Left lobe of liver (tissue), 2 donors: ENCODE measurements around the gene PRKN. TPM values are rescaled to one million over a fixed set of nuclear protein-coding genes. Genes with fewer than 3 reads are reported as not detected.

Experiments
- ATAC-seq: fragments of 200-7000 bp; cut with Tn5 transposase; one replicate; pipeline ENCODE4 v1.9.1; 2020; ENCODE audit warnings: mild to moderate bottlenecking, moderate library complexity
- DNase-seq: peaks from one replicate; pipeline ENCODE4 v3.0.0-alpha.2; 2020; ENCODE audit warnings: low spot score
- total RNA-seq: library from RNA; stranded (reverse); gene quantifications from one replicate; pipeline ENCODE4 v1.2.1, GENCODE V29; 2021
- donor health status: DM: no; HTN: no; CAD: no; lungs with moderate emphysema.
- donor health status: DM: no; HTN: yes; CAD: no.

PRKN gene
- total RNA-seq, 1 donor from 2014 or later = 1.2 TPM

- no peak for DNase-seq
- ATAC-seq = no peak
Measured at GRCh38 chr6:161446949-161447348, 1280.6 kb downstream of the PRKN start.

GRCh38 chr6:161446296-161446925, 1281.2 kb downstream of the PRKN start:
- ATAC-seq (no peak), DNase-seq (no peak)

DNA sequence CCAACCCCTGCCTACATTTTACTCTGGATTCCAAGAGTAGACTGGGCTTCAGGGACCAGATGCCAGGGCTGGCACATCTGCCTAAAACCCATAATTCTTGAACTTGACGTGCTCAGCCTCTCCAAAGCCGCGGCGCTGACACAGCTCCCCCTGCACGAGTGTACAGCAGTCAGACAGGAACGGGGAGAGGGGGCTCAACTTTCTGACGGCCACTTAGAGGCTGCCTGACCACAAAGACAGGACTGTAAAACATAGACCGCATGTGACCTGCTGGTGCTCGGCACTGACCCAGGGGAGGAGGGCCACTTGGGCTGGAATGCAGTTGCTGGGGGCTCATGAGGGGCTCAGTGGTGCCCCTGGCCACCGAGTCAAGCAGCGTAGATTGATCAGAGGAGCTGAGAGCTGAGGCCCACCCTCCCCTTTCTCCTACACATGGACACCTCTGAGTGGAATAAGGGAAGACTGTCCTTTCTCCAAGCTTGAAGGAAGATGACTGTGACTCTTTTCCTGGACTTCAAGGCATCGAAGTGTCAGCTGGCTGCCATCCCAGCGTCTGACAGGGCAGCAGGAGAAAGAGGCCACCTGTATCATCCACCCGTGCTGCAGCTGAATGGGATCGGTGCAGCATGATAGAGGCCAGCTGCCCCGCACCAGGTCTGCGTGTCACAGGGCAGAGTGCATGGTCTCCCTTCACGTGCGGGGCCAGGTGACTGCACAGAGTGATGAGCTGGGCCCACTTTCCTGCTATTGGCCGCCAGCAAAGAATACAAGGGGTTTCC, 1282.4 kb downstream of the PRKN start:
- no peak for DNase-seq
- no peak for ATAC-seq

- no peak for DNase-seq
- ATAC-seq = no peak
Measured at GRCh38 chr6:161444464-161444863, 1283.1 kb downstream of the PRKN start.

DNA sequence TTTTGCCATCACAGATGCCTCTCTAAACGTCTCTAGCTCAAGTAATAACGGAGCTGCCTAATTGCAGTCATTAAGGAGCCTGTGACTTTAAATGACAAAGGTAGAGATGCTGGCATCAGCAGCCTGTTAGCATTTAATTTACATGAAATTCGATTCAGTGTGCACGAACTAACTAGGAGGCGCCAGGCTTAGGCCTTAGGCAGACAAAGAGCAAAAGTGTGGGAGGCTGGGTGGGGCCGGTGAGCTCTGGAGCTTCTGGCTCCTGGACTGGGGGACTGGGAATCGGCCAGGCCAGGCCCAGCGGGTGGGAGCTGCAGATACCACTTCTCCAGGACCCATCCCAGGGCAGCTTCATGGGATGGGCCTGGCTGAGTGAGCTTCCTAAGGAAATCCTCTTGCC, 1283.7 kb downstream of the PRKN start:
- DNase-seq (no peak), ATAC-seq (no peak)

DNA sequence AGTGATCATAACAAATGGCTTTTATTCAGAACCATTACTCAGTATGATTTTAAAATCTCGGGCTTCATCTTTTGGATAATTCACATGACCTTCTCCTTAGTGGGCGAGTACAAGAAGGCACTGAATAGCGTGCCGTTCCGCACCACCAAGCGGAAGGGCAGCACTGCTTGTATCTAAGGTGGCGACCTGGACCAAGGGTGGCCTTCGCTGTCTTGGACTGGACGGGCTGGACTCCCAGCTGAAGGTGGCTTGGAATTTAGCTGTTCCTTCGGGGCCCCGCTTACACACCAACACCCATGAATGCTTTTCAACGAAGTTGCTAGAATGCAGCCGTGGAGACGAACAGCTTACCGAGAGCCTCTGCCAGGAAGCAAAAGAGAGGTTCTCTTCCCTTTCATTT, 1285.1 kb downstream of the PRKN start:
- ATAC-seq (no peak), DNase-seq (no peak)

- ATAC-seq (no peak), DNase-seq (no peak)
Measured at GRCh38 chr6:161440299-161440698, 1287.3 kb downstream of the PRKN start.

- DNase-seq = no peak
Measured at GRCh38 chr6:161439093-161439492, 1288.5 kb downstream of the PRKN start.

DNA sequence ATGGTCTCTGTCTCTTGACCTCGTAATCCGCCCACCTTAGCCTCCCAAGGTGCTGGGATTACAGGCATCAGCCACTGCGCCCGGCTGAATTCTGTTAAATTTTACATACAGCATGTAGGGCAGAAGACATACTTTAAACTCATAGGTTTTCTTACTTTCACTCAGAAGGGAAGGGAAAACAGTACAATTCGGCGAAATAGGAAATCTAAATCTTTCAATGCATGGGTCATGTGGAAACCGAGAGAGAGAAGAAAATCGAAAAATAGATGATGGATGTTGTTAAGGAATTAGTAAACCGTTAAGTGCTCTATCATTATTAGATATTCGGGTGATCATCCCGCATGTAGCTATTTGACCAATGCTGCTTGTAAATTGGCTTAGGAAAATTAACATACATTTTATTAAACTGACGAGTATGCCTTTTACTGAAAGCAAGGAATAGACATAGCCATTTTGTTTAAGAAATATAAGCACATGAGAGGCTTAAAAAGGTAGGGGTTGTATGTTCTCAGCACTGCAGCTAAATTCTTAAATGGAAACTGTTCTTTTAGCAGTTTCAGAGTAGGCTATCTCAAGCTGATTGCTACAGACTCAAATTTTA, 1289.0 kb downstream of the PRKN start:
- DNase-seq (no peak), ATAC-seq (no peak)

More at GRCh38 chr6:161439093-161439492, 1288.5 kb downstream of the PRKN start:
- no peak for ATAC-seq

GRCh38 chr6:161437851-161438250, 1289.7 kb downstream of the PRKN start:
- ATAC-seq (no peak), DNase-seq (no peak)

GRCh38 chr6:161436106-161436876, 1291.3 kb downstream of the PRKN start:
- ATAC-seq = no peak

DNA sequence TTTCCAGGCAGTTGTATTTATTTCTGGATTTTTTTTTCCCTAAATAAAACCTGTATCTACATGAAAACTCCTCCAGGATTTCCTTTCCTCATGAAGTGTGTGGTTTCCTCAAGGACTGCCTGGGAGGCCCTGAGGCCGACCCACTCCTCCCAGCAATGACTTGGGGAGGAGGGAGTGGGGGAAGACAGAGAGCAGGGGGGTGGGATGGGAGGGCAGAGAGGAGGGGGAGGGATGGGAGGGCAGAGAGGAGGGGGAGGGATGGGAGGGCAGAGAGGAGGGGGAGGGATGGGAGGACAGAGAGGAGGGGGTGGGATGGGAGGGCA, 1291.9 kb downstream of the PRKN start:
- ATAC-seq (no peak), DNase-seq (no peak)

More at GRCh38 chr6:161436106-161436876, 1291.3 kb downstream of the PRKN start:
- no peak for DNase-seq

GRCh38 chr6:161434921-161435747, 1292.4 kb downstream of the PRKN start:
- no peak for DNase-seq
- peak; percentile 86 for ATAC-seq

DNA sequence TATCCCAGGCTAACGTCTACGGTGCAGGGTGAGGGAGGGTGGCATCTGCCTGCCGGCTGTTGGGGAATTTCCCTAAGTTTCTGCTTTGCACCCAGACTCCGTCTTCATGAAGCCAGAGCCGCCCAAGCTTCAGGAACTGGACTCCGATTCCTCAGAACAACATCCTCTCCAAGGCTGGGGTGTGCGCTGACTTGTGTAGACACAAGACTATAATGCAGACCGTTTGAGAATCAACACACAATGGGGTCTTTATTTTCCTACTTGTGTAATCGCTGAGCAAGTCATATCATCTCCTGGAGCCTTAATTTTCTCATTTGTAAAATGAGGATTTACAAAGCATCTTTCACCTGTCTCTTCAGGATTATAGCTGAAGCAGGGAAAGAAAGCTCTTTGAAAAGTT, 1293.2 kb downstream of the PRKN start:
- ATAC-seq (no peak), DNase-seq (no peak)

DNA sequence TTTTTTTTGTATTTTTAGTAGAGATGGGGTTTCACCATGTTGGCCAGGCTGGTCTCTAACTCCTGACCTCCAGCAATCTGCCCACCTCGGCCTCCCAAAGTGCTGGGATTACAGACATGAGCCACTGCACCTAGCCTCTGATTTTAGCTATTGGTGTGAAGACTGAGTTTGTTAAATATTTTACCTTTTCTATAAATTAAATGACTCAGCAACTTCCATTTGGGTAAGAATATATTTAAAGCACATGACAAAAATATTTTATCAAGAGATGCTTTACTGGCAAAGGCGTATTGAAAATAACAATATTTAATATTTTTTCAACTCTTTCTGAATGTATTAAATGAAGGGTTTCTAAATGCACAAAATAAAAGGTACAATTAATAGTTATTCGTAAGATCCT, 1295.0 kb downstream of the PRKN start:
- DNase-seq (no peak), ATAC-seq (no peak)

GRCh38 chr6:161429921-161430490, 1297.6 kb downstream of the PRKN start:
- ATAC-seq (no peak), DNase-seq (no peak)

DNA sequence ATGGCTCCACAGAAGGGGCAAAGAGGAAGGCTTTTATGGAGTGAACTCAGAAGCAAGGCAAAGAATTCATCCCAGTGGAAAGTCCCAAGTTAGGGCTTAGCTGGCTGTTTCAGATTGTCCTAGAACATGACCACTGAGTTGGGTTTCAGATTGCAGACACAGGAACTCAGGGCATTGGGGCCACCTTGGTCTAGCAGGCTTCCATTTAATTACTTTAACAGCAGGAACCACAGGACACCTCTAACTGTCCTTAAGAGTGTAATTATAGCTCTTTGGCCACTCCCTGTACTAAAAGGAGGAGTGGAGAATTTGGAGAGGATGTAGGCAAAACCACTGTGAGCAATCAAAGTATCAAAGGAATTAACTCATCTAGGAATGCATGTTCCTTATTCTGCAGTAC, 1303.1 kb downstream of the PRKN start:
- no peak for ATAC-seq
- no peak for DNase-seq

DNA sequence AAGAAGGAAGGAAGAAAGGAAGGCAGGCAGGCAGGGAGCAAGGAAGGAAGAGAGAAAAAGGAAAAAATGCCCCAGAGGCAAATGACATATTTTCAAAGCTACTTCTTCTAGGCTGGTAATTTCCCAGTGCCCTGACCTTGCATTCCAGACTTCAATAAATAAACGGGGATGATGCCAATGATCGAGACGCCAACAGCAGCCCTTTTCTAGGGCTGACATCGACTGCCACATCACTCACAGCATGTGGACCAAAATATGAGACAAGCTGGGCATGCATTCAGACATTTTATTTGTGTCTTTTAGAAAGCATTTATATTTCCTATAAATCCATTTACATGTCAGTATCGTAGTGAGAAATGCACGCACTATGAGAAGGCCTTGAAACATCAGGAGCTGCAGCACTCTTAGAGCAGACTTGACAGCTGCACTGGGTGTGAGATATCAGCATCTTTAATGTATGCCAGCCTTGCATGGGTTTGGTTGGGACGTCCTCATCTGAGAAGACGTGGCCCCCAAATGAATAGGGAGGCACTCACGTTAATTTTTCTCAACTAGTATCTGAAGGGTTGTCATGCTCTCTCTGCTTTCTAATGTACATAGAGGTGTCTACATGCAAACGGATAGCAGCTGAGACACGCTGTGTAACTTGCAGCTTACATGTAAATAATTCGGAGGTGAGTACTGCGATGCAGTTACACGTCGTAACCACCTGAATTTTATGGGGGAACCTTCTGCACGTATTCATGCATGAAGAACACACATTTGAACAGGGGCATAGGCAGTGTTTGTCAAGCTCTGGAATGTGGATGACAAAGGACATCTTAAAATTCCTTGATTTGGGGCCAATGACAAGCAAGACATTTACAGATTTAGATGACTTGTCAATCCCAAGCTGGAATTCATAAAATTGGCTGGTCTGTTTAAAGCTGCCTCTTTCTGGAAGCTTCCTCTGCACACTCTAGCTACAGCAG, 1304.6 kb downstream of the PRKN start:
- DNase-seq (no peak), ATAC-seq (no peak)

DNA sequence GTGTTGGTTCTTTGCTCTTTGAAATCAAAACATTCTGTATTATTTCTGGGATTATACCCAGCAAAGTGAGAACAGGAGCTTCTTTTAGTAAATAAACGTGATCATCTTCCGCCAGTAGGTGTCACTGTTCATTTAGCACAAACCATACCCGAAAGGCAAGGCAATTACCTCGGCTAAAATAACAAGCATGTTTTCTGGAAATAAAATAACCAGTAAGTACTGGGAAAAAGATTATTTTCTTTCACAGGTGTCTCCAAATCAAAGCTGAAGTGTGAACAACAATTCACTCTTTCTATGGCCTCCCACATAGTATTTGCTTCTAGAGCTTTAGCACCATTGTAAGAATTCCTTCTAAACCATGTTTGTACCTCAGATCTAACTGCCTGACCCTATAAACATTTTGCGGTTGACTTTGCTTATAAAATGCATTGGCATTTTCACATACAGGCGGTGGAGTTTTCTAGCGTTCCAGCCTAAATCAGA, 1309.1 kb downstream of the PRKN start:
- peak; percentile 81 for ATAC-seq
- no peak for DNase-seq
